ENCODE data around the gene CPLX4. TPM values are rescaled to one million over a fixed set of nuclear protein-coding genes. Genes with fewer than 3 reads are reported as not detected.

CPLX4 gene
- total RNA-seq, 8 experiments from 2014 or later, result 0.23 to 0.81 (median 0.49) TPM; not detected in 5

GRCh38 chr18:59303006-59303405 lies 15.4 kb downstream of the CPLX4 start:
- Histone ChIP-seq H3K4me1 (replicated peaks in 1 of 2) (no peaks in the 10 kb centered on the region), H3K4me3 (no peak overlapping the region), H3K27ac (no peak overlapping the region)
- in situ Hi-C loops (cut with MboI; ENCODE audit: low pct_unique_long_range_greater_than_20kb in 2 of 9, low sequenced_read_pairs in 9 of 9, unreplicated experiment in 9 of 9), result no loop called here
- WGBS, 10 experiments, result 60 to 100% (median 74%) methylated on average over 1 to 2 of the region's 2 CpGs; no CpG with 5 or more reads in 4 of the 10 experiments
- ATAC-seq (replicated peaks in 6 of 8), result no peak

- WGBS, 10 experiments, result 33 to 100% (median 40%) methylated on average over 1 to 3 of the region's 4 CpGs; no CpG with 5 or more reads in 5 of the 10 experiments
- Histone ChIP-seq H3K27ac (no peak overlapping the region), H3K4me3 (no peak overlapping the region), H3K4me1 (replicated peaks in 1 of 2) (no peaks in the 10 kb centered on the region)
- ATAC-seq (replicated peaks in 6 of 8), result no peak
- in situ Hi-C loops (cut with MboI; ENCODE audit: low pct_unique_long_range_greater_than_20kb in 2 of 9, low sequenced_read_pairs in 9 of 9, unreplicated experiment in 9 of 9), result no loop called here
These were observed 16.5 kb downstream of the CPLX4 start for GRCh38 chr18:59301929-59302328.

DNA sequence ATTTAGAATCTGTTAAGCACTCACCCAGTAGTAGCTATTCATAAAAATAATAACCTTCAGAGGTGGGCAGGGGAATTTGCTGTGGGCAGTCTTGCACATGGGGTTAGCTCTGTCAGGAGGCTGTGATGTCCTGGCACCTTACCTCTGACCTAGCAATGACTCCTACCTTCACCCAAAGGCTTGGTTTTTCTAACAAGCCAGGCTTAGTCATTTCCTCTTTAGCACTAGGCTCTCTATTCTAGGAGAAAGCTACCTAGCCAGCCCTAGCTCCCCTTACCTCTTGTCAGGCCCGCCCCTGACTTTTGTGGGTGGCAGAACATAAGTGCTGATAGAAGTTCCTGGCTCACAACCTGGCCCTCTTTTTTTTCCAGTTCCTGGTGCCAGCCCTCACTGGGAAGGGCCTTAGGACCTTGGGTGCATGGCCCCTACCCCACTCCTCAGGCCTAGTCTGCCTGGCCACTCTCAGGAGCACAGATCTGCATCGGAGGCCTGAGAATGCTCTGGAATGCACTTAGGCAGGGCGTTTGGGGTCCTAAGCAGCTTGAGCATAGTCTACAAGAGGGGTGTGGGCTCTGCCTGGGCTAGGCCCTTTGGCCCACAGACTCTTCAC lies 17.7 kb downstream of the CPLX4 start:
- Histone ChIP-seq H3K4me1 (replicated peaks in 1 of 2) (no peaks in the 10 kb centered on the region), H3K4me3 (no peak overlapping the region), H3K27ac (no peak overlapping the region)
- WGBS, 10 experiments, result 56 to 100% (median 65%) methylated on average over 1 to 2 of the region's 3 CpGs; no CpG with 5 or more reads in 7 of the 10 experiments
- no peak for ATAC-seq (replicated peaks in 6 of 8)
- in situ Hi-C loops (cut with MboI; ENCODE audit: low pct_unique_long_range_greater_than_20kb in 2 of 9, low sequenced_read_pairs in 9 of 9, unreplicated experiment in 9 of 9), result no loop called here

DNA sequence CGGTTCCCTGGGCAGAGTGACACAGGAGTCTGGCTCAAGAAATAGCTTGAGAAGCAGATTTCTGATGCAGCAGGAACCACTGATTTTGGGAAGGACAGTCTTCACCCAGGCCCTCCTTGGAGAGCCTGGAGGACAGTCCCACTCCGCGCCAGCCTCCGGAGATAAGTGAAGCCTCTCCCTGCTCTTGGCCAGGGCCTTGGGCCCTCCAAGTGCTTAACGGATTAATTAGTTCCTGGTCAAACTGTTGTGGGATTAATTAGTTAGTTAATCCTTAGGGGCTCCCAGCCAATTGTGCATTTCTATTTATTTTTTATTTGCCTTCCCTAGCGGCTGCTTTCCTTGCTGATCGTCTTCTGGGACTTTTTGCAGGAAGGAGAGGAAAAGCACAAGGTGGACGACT lies 19.6 kb downstream of the CPLX4 start:
- Histone ChIP-seq H3K4me1 (replicated peaks in 1 of 2) (no peaks in the 10 kb centered on the region), H3K27ac (no peak overlapping the region), H3K4me3 (no peak overlapping the region)
- in situ Hi-C loops (cut with MboI; ENCODE audit: low pct_unique_long_range_greater_than_20kb in 2 of 9, low sequenced_read_pairs in 9 of 9, unreplicated experiment in 9 of 9), result no loop called here
- no peak for ATAC-seq (replicated peaks in 6 of 8)
- 0 to 100% (median 57%) methylated on average over 1 to 5 of the region's 8 CpGs; no CpG with 5 or more reads in 1 of the 10 experiments for WGBS, 10 experiments

DNA sequence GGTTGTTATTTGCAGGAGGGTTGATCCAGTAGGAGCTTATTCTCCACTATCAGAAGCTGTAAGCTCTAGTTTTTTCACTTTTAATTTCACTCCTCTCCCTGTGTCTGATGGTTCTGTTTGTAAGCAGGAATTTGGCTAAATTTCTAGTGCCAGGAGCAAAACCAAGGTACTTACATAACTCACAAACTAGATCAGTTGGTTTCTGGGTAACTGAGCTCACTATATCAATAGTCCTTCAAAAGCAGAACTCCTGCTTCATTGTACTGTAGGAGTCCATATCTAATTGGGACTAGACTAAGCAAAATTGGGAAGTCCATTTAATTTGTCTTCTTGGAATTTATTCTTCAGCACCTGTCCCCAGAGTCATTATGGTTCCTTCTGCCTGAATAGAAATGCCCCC lies 25.1 kb downstream of the CPLX4 start:
- Histone ChIP-seq H3K4me3 (no peak overlapping the region), H3K4me1 (replicated peaks in 1 of 2) (no peaks in the 10 kb centered on the region), H3K27ac (no peak overlapping the region)
- ATAC-seq (replicated peaks in 6 of 8), result no peak
- in situ Hi-C loops (cut with MboI; ENCODE audit: low pct_unique_long_range_greater_than_20kb in 2 of 9, low sequenced_read_pairs in 9 of 9, unreplicated experiment in 9 of 9), result no loop called here

DNA sequence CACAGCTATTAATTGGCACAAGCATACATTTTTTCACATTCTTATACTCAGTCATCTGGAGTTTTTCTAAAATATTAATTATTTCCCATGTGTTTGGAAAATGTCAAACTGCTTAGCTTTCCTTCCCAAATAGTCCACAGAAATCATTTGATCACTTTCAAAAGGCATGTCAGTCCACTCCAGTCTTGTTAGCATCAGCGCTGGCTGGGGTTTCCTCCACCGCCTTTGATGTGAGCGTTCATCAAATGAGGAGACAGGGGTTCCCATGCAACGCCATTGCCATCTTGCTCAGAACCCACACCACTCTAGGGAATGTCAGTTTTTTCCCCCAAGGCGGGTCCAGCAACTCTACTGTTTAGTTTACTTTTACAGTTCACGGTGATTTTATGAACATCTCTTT lies 32.1 kb downstream of the CPLX4 start:
- H3K27ac ChIP-seq, result no peak overlapping the region

GRCh38 chr18:59282341-59282740 lies 36.1 kb downstream of the CPLX4 start:
- 29 to 87% (median 71%) methylated on average over 2 to 9 of the region's 11 CpGs for WGBS, 10 experiments
- H3K4me3 ChIP-seq, result no peak overlapping the region
- in situ Hi-C loops (cut with MboI; ENCODE audit: low pct_unique_long_range_greater_than_20kb in 2 of 9, low sequenced_read_pairs in 9 of 9, unreplicated experiment in 9 of 9), result no loop called here
- no peak for ATAC-seq (replicated peaks in 6 of 8)
- no peaks in the 10 kb centered on the region for H3K4me1 ChIP-seq (replicated peaks in 1 of 2)
- H3K27ac ChIP-seq, result no peak overlapping the region

More for the DNA sequence above, 32.1 kb downstream of the CPLX4 start:
- in situ Hi-C loops (cut with MboI; ENCODE audit: low pct_unique_long_range_greater_than_20kb in 2 of 9, low sequenced_read_pairs in 9 of 9, unreplicated experiment in 9 of 9), result no loop called here
- ATAC-seq (replicated peaks in 6 of 8), result no peak
- H3K4me3 ChIP-seq, result no peak overlapping the region
- no peaks in the 10 kb centered on the region for H3K4me1 ChIP-seq (replicated peaks in 1 of 2)
- 0 to 85% (median 40%) methylated on average over 1 to 5 of the region's 6 CpGs for WGBS, 10 experiments

DNA sequence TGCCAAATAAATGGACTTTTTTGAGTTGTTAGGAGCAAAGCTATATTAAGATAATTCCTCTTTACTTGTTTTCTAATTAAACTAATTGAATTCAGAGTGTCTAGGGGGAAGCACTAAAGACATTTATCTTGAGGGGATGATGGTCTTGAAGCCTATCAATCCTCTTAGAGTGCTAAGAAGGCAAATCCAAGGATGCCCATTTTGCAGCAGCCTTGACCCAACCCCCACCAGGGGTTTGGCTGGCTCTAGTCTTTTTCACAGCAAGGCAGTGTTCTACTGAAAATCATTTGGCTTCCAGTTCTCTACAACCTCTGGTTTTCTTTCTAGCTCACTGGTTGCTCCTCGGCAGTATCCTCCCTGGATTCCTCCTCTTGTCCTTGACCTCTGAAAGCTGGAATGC lies 38.7 kb downstream of the CPLX4 start:
- H3K4me3 ChIP-seq, result no peak overlapping the region
- no peaks in the 10 kb centered on the region for H3K4me1 ChIP-seq (replicated peaks in 1 of 2)
- H3K27ac ChIP-seq, result no peak overlapping the region
- no peak for ATAC-seq (replicated peaks in 6 of 8)
- in situ Hi-C loops (cut with MboI; ENCODE audit: low pct_unique_long_range_greater_than_20kb in 2 of 9, low sequenced_read_pairs in 9 of 9, unreplicated experiment in 9 of 9), result no loop called here
- WGBS, 10 experiments, result 0 to 67% (median 22%) methylated on average over 1 of the region's 1 CpG; no CpG with 5 or more reads in 5 of the 10 experiments

- H3K4me3 ChIP-seq, result no peak overlapping the region
- no peaks in the 10 kb centered on the region for H3K4me1 ChIP-seq (replicated peaks in 1 of 2)
- no peak for ATAC-seq (replicated peaks in 6 of 8)
- in situ Hi-C loops (cut with MboI; ENCODE audit: low pct_unique_long_range_greater_than_20kb in 2 of 9, low sequenced_read_pairs in 9 of 9, unreplicated experiment in 9 of 9), result no loop called here
- 10 to 83% (median 63%) methylated on average over 1 to 3 of the region's 3 CpGs; no CpG with 5 or more reads in 2 of the 10 experiments for WGBS, 10 experiments
- no peak overlapping the region for H3K27ac ChIP-seq
These were observed 39.3 kb downstream of the CPLX4 start for GRCh38 chr18:59279193-59279592.

DNA sequence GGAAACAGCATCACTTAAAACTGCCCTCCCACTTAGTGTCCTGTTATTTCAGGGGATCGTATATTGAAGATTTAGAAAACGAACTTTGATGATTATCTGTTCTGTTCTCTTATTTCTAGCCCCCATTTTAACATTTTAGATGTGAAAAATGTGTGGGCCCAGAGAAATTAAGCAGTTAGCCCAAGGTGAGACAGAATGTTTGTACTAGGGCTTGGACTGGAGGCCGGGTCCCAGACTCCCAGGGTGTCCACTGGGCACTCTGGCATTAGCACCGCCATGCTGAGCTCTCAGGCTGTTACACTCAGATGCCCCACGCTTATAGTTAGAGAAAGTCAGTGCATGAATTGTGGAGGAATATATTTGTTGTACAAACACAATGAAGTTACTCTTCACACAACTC lies 39.7 kb downstream of the CPLX4 start:
- ATAC-seq (replicated peaks in 6 of 8), result no peak
- in situ Hi-C loops (cut with MboI; ENCODE audit: low pct_unique_long_range_greater_than_20kb in 2 of 9, low sequenced_read_pairs in 9 of 9, unreplicated experiment in 9 of 9), result no loop called here
- WGBS, 10 experiments, result 33 to 100% (median 67%) methylated on average over 3 to 5 of the region's 5 CpGs; no CpG with 5 or more reads in 1 of the 10 experiments
- Histone ChIP-seq H3K4me3 (no peak overlapping the region), H3K27ac (no peak overlapping the region), H3K4me1 (replicated peaks in 1 of 2) (peaks cover 0 to 1% of the 10 kb centered on the region in 2 donors)

DNA sequence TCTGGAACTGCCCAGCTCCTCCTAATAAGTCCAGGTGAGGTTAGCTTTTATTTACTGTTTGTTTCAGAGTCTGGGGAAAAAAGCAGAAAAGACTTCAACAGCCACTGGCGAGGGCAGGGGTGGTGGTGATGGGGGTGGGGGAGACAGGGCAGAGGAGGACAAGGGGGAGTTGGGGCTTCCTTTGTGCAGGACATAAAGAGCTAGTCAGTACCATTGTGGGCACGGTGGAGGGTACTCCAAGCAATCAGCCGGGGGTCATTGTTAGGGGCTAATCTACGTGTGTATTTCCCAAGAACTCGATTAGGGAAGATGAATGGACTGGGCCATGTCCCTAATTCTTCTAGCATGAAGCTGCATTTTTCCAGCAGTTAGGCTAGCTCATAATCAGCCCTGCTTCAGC lies 42.4 kb downstream of the CPLX4 start:
- H3K4me3 ChIP-seq, result no peak overlapping the region
- in situ Hi-C loops (cut with MboI; ENCODE audit: low pct_unique_long_range_greater_than_20kb in 2 of 9, low sequenced_read_pairs in 9 of 9, unreplicated experiment in 9 of 9), result no loop called here
- no peak for ATAC-seq (replicated peaks in 6 of 8)

DNA sequence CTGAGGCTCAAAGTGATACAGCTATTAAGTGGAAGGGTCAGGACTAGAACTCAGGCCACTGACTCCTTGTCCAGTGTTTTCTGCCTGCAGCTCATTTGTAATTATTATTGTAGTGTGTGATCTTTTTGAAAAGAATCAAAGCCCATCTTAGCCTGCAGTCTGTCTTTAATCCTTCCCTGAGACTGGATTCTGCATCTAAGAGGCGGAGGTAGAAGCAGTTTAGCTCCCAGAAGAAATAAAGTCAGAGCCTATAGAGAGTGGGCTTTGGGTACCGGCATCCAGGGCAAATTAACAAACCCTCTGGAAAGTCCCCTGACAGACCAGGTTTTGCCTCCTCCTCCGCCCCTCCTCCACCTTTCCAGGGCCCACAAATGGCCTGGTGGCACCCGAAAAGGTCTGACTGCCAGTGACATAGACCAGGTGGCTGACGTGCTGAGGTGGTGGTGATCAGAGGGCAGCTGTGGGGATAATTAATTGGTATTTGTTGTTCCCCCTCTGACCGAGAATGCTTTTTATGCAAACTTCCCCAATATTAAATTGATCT lies 43.0 kb downstream of the CPLX4 start:
- in situ Hi-C loops (cut with MboI; ENCODE audit: low pct_unique_long_range_greater_than_20kb in 2 of 9, low sequenced_read_pairs in 9 of 9, unreplicated experiment in 9 of 9), result no loop called here
- Histone ChIP-seq H3K27ac (no peak overlapping the region), H3K4me1 (replicated peaks in 1 of 2) (peaks cover 0 to 4% of the 10 kb centered on the region in 2 donors)

More for the DNA sequence above, 42.4 kb downstream of the CPLX4 start:
- H3K4me1 ChIP-seq (replicated peaks in 1 of 2), result peaks cover 0 to 4% of the 10 kb centered on the region in 2 donors
- no peak overlapping the region for H3K27ac ChIP-seq
- 0 to 53% methylated on average over 2 to 4 of the region's 5 CpGs; no CpG with 5 or more reads in 8 of the 10 experiments for WGBS, 10 experiments

GRCh38 chr18:59274533-59274928 lies 43.9 kb downstream of the CPLX4 start:
- H3K4me1 ChIP-seq (replicated peaks in 1 of 2), result peaks cover 0 to 4% of the 10 kb centered on the region in 2 donors
- ATAC-seq (replicated peaks in 6 of 8), result no peak
- no peak overlapping the region for H3K27ac ChIP-seq
- no peak overlapping the region for H3K4me3 ChIP-seq
- WGBS, 10 experiments, result 0 to 100% (median 33%) methylated on average over 1 to 14 of the region's 18 CpGs; no CpG with 5 or more reads in 1 of the 10 experiments
- in situ Hi-C loops (cut with MboI; ENCODE audit: low pct_unique_long_range_greater_than_20kb in 2 of 9, low sequenced_read_pairs in 9 of 9, unreplicated experiment in 9 of 9), result no loop called here

More for the DNA sequence above, 43.0 kb downstream of the CPLX4 start:
- WGBS, 10 experiments, result 39 to 83% (median 59%) methylated on average over 1 to 5 of the region's 6 CpGs; no CpG with 5 or more reads in 4 of the 10 experiments
- no peak overlapping the region for H3K4me3 ChIP-seq
- no peak for ATAC-seq (replicated peaks in 6 of 8)

Data from motor neuron (in vitro differentiated cells).